HEK293 (cell line): Measurements from ENCODE around the gene PSMC3.

Experiments used
- SALL2 ChIP-seq: fragments of 450-650 bp; formaldehyde crosslinking; IDR thresholded peaks from 2 replicates; pipeline ENCODE4 v1.5.0; 2017; ENCODE audit warnings: missing biosample characterization, mild to moderate bottlenecking, missing genetic modification characterization, borderline replicate concordance
- ZSCAN23 ChIP-seq: fragments of 450-650 bp; formaldehyde crosslinking; IDR thresholded peaks from 2 replicates; pipeline ENCODE4 v1.5.1; 2016; ENCODE audit warnings: missing biosample characterization, missing genetic modification characterization
- TF ChIP-seq, protein P1 (sequence below): fragments of 450-650 bp; formaldehyde crosslinking; IDR thresholded peaks from 2 replicates; pipeline ENCODE4 v1.5.1; 2016; ENCODE audit warnings: missing biosample characterization, missing genetic modification characterization
- TF ChIP-seq, protein P2 (sequence below): fragments of 450-650 bp; formaldehyde crosslinking; IDR thresholded peaks from 2 replicates; pipeline ENCODE4 v1.5.1; 2017; ENCODE audit warnings: missing biosample characterization, missing genetic modification characterization
- TF ChIP-seq, protein P3 (sequence below): fragments of 450-650 bp; formaldehyde crosslinking; optimal IDR thresholded peaks from 2 replicates; pipeline ENCODE3; 2016; ENCODE audit warnings: missing biosample characterization, mild to moderate bottlenecking, missing genetic modification characterization

DNA sequence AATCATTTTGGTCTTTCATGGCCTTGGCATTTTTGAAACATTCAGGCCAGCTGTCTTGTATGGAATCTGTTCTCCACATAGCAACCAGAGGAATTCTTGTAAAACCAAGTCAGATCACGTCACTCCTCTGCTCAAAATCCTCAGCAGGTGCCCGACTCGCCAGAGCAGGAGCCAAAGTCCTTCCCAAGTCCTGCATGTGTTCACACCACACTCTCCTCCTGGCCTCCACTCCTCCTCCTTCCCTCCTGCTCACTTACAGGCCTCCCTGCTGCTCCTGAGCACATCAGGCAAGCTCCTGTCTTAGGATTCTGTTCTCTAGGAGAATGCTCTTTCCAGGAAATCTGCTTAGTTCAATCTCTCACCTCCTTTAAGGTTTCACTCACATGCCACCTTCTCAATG is 6.9 kb upstream of the PSMC3 start:
- TF ChIP-seq, protein P1, sequence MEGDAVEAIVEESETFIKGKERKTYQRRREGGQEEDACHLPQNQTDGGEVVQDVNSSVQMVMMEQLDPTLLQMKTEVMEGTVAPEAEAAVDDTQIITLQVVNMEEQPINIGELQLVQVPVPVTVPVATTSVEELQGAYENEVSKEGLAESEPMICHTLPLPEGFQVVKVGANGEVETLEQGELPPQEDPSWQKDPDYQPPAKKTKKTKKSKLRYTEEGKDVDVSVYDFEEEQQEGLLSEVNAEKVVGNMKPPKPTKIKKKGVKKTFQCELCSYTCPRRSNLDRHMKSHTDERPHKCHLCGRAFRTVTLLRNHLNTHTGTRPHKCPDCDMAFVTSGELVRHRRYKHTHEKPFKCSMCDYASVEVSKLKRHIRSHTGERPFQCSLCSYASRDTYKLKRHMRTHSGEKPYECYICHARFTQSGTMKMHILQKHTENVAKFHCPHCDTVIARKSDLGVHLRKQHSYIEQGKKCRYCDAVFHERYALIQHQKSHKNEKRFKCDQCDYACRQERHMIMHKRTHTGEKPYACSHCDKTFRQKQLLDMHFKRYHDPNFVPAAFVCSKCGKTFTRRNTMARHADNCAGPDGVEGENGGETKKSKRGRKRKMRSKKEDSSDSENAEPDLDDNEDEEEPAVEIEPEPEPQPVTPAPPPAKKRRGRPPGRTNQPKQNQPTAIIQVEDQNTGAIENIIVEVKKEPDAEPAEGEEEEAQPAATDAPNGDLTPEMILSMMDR, result no peak
- TF ChIP-seq SALL2 (tag by site-specific recombination), result no peak
- TF ChIP-seq, protein P2, sequence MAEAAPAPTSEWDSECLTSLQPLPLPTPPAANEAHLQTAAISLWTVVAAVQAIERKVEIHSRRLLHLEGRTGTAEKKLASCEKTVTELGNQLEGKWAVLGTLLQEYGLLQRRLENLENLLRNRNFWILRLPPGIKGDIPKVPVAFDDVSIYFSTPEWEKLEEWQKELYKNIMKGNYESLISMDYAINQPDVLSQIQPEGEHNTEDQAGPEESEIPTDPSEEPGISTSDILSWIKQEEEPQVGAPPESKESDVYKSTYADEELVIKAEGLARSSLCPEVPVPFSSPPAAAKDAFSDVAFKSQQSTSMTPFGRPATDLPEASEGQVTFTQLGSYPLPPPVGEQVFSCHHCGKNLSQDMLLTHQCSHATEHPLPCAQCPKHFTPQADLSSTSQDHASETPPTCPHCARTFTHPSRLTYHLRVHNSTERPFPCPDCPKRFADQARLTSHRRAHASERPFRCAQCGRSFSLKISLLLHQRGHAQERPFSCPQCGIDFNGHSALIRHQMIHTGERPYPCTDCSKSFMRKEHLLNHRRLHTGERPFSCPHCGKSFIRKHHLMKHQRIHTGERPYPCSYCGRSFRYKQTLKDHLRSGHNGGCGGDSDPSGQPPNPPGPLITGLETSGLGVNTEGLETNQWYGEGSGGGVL (tag by site-specific recombination), result no peak
- TF ChIP-seq, protein P3, sequence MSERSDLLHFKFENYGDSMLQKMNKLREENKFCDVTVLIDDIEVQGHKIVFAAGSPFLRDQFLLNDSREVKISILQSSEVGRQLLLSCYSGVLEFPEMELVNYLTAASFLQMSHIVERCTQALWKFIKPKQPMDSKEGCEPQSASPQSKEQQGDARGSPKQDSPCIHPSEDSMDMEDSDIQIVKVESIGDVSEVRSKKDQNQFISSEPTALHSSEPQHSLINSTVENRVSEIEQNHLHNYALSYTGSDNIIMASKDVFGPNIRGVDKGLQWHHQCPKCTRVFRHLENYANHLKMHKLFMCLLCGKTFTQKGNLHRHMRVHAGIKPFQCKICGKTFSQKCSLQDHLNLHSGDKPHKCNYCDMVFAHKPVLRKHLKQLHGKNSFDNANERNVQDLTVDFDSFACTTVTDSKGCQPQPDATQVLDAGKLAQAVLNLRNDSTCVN (tag by site-specific recombination), result no peak
- no peak for TF ChIP-seq ZSCAN23
